H7 (cell line): Measurements from ENCODE around the gene PITPNM3. TPM values are rescaled to one million over a fixed set of nuclear protein-coding genes. Genes with fewer than 3 reads are reported as not detected.

Experiments used
- DNase-seq: peaks from one replicate; pipeline ENCODE4 v3.0.0; 2012
- H3K27me3 ChIP-seq: 2 replicates; pipeline ENCODE4 v1.6.0; 2011; ENCODE audit warnings: mild to moderate bottlenecking, low read length; ENCODE audit not compliant: control insufficient read depth, insufficient read depth
- H3K36me3 ChIP-seq: replicated peaks from 2 replicates; pipeline ENCODE4 v1.5.1; 2011; ENCODE audit warnings: low read length; ENCODE audit not compliant: control insufficient read depth, insufficient read depth
- H3K4me3 ChIP-seq: 2 replicates; pipeline ENCODE4 v1.5.1; 2011; ENCODE audit warnings: low read depth, mild to moderate bottlenecking, control low read depth, low read length, moderate library complexity; ENCODE audit not compliant: insufficient read depth
- total RNA-seq: library from RNA; depleted of rRNA; stranded (reverse); fragments of >200 nt; shearing (Covaris generic); gene quantifications from 2 replicates; pipeline ENCODE4 v1.2.3, GENCODE V29; 2014

PITPNM3 gene
- total RNA-seq, 1 experiment from 2014 or later = 0.97 TPM

DNA sequence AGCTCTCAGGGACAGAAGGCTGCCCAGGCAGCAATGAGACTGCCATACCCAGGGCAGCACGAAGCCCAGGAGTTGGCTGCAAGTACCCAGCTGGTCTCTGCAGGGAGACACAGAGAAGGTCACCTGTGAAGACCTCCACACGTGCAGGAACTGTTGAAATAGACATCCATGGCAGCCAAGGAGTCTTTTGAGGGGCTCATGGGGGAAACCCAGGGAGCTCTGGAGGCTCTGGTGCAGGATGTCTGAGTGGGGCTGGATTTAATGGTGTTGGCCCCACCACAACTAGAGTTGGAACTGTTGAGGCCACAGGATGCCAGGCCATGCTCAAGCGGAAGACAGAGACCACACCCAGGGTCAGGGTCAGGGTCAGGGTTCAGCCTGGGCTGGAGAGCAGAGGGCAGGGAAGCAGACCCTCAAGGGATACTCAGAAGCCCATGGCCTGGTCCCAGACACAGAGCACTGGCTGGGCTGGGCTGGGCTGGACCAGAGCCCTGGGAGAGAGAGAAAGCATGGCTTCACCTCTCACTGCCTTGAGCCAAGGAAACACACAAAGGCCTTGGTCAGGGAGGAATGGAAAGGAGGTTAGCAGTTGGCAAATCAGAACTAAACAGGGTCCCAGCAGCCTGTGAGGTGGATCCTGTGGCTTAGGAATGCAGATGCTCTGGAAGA is 21.4 kb downstream of the PITPNM3 start:
- DNase-seq = peak; percentile 58
- Histone ChIP-seq H3K36me3 (no peaks in the 10 kb centered on the region), H3K27me3 (no peaks in the 10 kb centered on the region), H3K4me3 (no peak overlapping the region)

- DNase-seq = no peak
- H3K4me3 ChIP-seq = no peak overlapping the region
- H3K27me3 ChIP-seq = no peaks in the 10 kb centered on the region
- H3K36me3 ChIP-seq = no peaks in the 10 kb centered on the region
Measured at GRCh38 chr17:6532441-6532885, 23.9 kb downstream of the PITPNM3 start.

DNA sequence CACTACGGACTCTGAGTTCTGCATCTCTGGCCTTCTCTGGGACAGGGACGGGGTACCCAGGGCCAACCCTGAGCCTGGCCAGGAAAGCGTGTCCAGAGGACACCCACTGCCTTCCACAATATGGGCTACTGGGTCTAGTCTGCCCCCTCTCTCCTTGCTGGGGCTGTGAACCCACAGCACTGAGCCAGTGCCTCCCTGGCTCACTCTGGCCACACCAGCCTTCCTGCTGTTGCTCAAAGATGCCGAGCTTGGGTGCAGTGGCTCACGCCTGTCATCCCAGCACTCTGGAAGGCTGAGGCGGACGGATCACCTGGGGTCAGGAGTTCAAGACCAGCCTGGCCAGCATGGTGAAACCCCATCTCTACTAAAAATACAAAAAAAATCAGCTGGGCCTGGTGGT is 24.8 kb downstream of the PITPNM3 start:
- Histone ChIP-seq H3K36me3 (no peaks in the 10 kb centered on the region), H3K4me3 (no peak overlapping the region), H3K27me3 (no peaks in the 10 kb centered on the region)
- no peak for DNase-seq

DNA sequence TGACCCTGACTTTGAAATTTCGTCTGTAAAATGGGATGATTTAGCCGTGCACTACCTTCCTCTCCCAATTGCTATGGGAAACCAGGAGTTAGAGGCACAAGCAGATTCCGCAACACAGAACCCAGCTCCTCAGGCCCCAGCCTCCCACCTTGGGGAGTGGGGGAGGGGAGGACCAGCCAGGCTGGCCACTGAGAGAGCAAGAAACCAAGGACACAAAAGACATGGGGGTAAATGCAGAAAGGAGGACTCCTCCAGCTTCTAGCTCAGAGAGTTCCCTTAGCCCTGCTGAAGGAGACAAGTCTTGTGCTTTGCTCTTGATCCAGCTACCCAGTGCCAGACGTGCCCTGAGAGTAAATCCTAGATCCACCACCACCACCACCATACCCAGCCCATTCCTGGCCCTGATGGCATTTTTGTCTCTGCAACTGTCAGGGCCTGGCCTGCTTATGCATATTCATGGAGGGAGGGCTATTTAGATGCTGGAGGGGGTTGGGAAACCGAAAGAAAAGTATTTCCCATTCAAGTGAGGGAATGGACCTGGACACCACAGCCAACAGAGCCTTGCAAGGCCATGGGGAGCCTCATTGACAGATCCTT is 25.9 kb downstream of the PITPNM3 start:
- DNase-seq = peak; percentile 57
- Histone ChIP-seq H3K27me3 (no peaks in the 10 kb centered on the region), H3K36me3 (no peaks in the 10 kb centered on the region), H3K4me3 (no peak overlapping the region)

DNA sequence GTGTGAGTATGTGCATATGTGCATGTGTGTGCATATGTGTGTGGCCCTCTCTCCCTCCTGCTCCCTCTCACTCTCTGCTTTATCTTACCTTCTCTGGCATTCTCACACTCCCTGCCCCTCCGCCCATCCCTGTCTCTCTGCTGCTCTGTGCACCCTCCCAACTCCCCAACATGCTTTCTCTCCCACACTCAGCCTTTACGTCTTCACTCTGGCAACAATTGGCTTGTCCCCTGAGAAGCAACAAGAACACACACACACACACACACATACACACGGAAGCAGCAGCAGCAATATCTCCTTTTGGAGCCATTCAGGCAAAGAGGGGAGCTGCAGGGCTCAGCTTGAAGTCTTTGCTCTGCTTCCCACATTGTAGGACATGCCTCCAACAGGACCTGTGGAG is 27.8 kb downstream of the PITPNM3 start:
- Histone ChIP-seq H3K27me3 (no peaks in the 10 kb centered on the region), H3K36me3 (no peaks in the 10 kb centered on the region), H3K4me3 (no peak overlapping the region)
- no peak for DNase-seq

DNA sequence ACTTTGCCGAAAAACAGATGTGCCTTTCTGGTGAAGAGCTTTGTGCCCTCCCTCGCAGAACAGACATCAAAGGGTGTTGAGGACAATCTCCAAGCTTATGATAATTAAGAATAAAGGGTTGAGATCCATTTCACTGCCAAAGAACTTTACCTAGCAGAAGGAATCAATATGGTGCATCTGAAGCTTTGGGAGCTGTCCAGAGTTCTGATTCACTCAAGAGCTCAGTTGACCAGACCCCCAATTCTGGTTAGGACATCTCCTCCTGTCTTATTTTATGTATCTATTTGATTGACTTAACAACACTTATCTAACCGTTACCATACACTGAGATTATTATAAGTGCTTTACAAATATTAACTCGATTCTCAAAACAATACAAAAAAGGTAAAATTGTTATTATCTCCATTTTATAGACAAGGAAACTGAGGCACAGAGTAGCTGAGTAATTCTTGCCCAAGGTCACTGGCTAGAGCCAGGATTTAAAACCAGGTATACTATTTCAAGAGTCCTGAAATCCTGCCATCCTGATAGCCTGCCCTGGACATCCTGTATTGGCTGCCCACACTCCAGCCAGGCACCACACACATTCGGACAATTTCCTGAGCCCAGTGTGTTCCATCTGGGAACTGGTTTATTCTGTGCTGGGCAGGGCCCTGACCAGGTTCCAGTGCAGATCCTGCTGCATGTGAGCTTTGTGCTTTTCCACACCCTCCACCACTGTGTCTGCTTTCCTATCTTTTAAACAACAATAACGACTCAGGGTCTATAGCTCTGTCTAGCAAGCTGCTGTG is 29.8 kb downstream of the PITPNM3 start:
- no peak for DNase-seq
- no peak overlapping the region for H3K4me3 ChIP-seq
- no peaks in the 10 kb centered on the region for H3K36me3 ChIP-seq
- H3K27me3 ChIP-seq = no peaks in the 10 kb centered on the region

- H3K27me3 ChIP-seq = no peaks in the 10 kb centered on the region
- no peaks in the 10 kb centered on the region for H3K36me3 ChIP-seq
- no peak overlapping the region for H3K4me3 ChIP-seq
- DNase-seq = no peak
Measured at GRCh38 chr17:6525731-6526130, 30.6 kb downstream of the PITPNM3 start.

DNA sequence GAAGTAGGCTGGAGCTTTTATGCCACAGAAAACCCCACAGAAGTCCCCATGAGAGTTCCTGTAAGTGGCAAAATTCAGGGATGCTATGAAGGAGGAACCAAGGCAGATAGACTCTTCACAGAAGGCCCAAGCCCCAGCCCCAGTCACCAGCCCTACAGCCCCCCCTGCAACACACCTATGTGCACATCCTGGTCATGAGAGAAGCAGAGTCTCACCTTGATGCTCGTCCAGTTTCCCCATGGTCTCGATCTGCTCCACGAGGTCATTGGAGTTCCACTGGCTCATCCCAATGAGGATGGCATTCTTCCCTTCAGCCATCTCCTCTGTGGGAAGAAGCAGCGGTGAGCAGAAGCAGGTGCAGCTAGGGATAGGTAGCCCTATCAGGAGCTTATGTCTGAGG is 31.2 kb downstream of the PITPNM3 start:
- DNase-seq = no peak
- Histone ChIP-seq H3K27me3 (no peaks in the 10 kb centered on the region), H3K4me3 (no peak overlapping the region)

DNA sequence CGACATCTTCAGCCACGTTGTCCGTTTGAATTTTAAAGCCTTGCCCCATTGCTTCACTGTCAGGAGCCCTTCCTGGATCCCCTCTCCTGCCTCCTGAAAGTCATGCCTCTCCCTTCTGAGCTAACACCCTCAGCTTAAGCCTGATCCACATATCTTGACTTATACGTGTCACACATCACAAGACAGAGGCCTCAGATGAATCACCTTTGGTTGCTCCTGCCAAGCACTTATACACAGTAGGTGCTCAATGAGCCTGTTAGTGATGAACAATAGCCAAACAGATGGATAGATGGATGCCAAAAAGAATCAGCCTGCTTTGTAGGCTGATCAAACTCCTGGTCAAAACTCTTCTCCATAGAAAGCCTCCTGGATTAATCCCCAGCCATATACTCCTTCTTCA is 31.8 kb downstream of the PITPNM3 start:
- Histone ChIP-seq H3K4me3 (no peak overlapping the region), H3K27me3 (no peaks in the 10 kb centered on the region), H3K36me3 (no peaks in the 10 kb centered on the region)
- DNase-seq = no peak

More for the DNA sequence above, 31.2 kb downstream of the PITPNM3 start:
- H3K36me3 ChIP-seq = no peaks in the 10 kb centered on the region

DNA sequence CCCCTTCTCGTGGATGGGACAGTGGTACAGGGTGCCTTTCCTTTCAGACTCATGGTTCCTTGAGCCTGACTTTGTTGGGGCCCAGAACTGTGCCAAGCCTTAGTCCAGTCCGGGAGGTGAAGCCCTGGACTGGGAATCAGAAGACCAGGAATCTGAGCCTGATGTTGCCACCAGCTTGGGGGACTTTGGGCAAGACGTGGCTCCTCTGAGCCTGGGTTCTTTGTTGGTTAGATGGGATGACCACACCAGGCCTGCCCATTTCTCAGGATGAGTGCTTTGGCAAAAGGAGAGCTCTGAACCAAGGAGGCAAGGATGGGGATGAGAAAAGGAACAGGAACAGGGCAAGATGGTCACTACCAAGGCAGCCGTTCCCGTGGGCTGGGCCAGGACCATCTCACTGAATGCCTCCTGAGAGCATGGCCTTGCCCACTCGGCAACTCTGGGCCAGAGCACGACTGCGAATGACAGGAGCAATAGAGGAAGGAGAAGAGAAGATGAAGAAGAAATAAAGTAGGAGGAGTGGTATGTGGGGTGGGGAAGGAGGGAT is 32.5 kb downstream of the PITPNM3 start:
- Histone ChIP-seq H3K4me3 (no peak overlapping the region), H3K36me3 (no peaks in the 10 kb centered on the region), H3K27me3 (no peaks in the 10 kb centered on the region)
- DNase-seq = no peak

- peak; percentile 51 for DNase-seq
- Histone ChIP-seq H3K27me3 (no peaks in the 10 kb centered on the region), H3K4me3 (no peak overlapping the region), H3K36me3 (no peaks in the 10 kb centered on the region)
Measured at GRCh38 chr17:6523330-6523729, 33.0 kb downstream of the PITPNM3 start.

DNA sequence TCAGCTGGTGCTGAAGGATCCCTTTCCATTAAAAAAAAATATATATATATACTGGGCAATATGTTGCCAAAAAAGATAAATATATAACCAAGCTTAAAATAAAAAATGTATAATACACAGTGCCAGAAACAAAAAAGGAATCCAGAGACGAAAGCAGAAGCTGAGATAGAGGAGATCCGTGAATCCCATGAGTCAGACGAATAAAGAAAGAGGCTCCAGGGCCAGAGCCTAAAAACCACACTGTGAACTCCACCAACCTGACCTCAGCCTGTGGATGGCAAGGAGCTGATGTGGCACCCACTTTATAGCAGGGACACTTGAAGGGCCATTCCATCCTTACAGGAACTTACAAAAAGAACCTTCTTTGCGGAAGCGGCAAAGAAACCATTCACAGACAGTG is 34.8 kb downstream of the PITPNM3 start:
- H3K27me3 ChIP-seq = no peaks in the 10 kb centered on the region
- DNase-seq = no peak
- H3K4me3 ChIP-seq = no peak overlapping the region
- no peaks in the 10 kb centered on the region for H3K36me3 ChIP-seq

- Histone ChIP-seq H3K27me3 (no peaks in the 10 kb centered on the region), H3K36me3 (no peaks in the 10 kb centered on the region), H3K4me3 (no peak overlapping the region)
- DNase-seq = no peak
Measured at GRCh38 chr17:6517062-6517461, 39.3 kb downstream of the PITPNM3 start.

- no peaks in the 10 kb centered on the region for H3K36me3 ChIP-seq
- no peak for DNase-seq
- H3K27me3 ChIP-seq = no peaks in the 10 kb centered on the region
- no peak overlapping the region for H3K4me3 ChIP-seq
Measured at GRCh38 chr17:6514371-6514770, 42.0 kb downstream of the PITPNM3 start.

GRCh38 chr17:6512552-6512951 is 43.8 kb downstream of the PITPNM3 start:
- Histone ChIP-seq H3K27me3 (no peaks in the 10 kb centered on the region), H3K36me3 (no peaks in the 10 kb centered on the region), H3K4me3 (no peak overlapping the region)
- DNase-seq = no peak
